Renal cortex interstitium (tissue), 11 donors: ENCODE data around the gene CACNA1B. TPM values are rescaled to one million over a fixed set of nuclear protein-coding genes. Genes with fewer than 3 reads are reported as not detected.

ENCODE experiments used
- DNase-seq, 11 donors: peaks; one replicate each; pipeline ENCODE4 v3.0.0-alpha.2; 2013; ENCODE audit warnings: low read depth in 9 of 11, low spot score in 4 of 11; ENCODE audit errors: extremely low read depth in 1 of 11
- polyA plus RNA-seq, 3 donors: library from polyadenylated mRNA; unstranded; fragments of 120-200 nt; gene quantifications; one replicate each; pipeline ENCODE4 v1.2.1, GENCODE V29; 2013; ENCODE audit not compliant: insufficient read length in 3 of 3

The CACNA1B gene
- polyA plus RNA-seq, 3 donors, result 0.23 to 0.39 (median 0.27) TPM

- no peak for DNase-seq
These were observed 24.1 kb upstream of the CACNA1B start for GRCh38 chr9:137853392-137853995.

- no peak for DNase-seq
These were observed 17.2 kb upstream of the CACNA1B start for GRCh38 chr9:137860361-137860760.

- DNase-seq, result no peak
These were observed 11.9 kb upstream of the CACNA1B start for GRCh38 chr9:137865581-137866145.

- DNase-seq, result no peak
These were observed 11.1 kb upstream of the CACNA1B start for GRCh38 chr9:137866226-137867141.

GRCh38 chr9:137870432-137870831 lies 7.2 kb upstream of the CACNA1B start:
- no peak for DNase-seq

- no peak for DNase-seq
These were observed 5.3 kb upstream of the CACNA1B start for GRCh38 chr9:137872296-137872695.

GRCh38 chr9:137873408-137873807 lies 4.2 kb upstream of the CACNA1B start:
- no peak for DNase-seq

- DNase-seq, result no peak
These were observed 3.7 kb upstream of the CACNA1B start for GRCh38 chr9:137873858-137874362.

- no peak for DNase-seq
These were observed 2.2 kb upstream of the CACNA1B start for GRCh38 chr9:137875354-137875753.

GRCh38 chr9:137875846-137876245 lies 1.7 kb upstream of the CACNA1B start:
- no peak for DNase-seq

GRCh38 chr9:137876269-137876668 lies 1.3 kb upstream of the CACNA1B start:
- no peak for DNase-seq

GRCh38 chr9:137876781-137877386 lies 698 bp upstream of the CACNA1B start:
- no peak for DNase-seq

GRCh38 chr9:137878146-137878941 lies 762 bp downstream of the CACNA1B start:
- DNase-seq, result peak; percentile 21 to 76 (median 64)

GRCh38 chr9:137879052-137879451 lies 1.5 kb downstream of the CACNA1B start:
- DNase-seq, result no peak

- no peak for DNase-seq
These were observed 2.1 kb downstream of the CACNA1B start for GRCh38 chr9:137879566-137880150.

- DNase-seq, result no peak
These were observed 2.8 kb downstream of the CACNA1B start for GRCh38 chr9:137880160-137880975.

- no peak for DNase-seq
These were observed 3.5 kb downstream of the CACNA1B start for GRCh38 chr9:137880976-137881530.
